ENCODE measurements around the gene APP.
A peak's percentile ranks its signal among the peaks of the same experiment; 100 is the strongest.

Gene APP

DNA sequence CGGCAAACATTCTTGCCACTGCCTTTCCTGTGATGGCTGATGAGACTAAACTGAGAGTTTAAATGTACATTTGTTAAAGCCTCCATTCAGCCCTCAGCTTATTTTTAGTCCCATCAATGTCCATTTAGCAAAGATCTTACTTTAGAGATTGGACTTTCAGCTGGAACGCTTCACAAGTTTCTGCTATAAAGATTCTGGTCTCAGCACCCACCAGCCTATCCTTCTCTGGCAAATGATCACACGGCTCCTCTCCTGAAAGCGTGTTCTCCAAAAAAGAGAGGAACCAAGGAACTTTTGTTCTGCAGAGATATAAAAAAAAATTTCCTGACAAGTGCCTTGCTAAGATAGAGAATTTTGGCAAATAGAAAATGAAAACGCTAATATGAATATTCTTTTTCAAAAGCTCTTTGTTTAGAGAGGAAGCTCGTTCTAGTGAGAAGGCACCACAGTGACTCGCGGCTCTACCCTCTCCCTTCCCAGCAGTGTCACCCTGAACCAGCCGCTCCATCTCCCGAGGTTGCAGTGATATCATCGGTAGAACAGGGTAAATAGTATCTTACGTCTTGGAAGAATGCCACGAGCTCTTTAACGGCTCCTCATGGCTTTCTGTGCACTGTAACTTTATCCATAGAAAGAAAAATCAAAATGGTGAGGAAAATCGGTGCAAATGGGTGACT lies 200.2 kb downstream of the APP start:
- no peak for DNase-seq (ENCODE audit: low read depth)

DNA sequence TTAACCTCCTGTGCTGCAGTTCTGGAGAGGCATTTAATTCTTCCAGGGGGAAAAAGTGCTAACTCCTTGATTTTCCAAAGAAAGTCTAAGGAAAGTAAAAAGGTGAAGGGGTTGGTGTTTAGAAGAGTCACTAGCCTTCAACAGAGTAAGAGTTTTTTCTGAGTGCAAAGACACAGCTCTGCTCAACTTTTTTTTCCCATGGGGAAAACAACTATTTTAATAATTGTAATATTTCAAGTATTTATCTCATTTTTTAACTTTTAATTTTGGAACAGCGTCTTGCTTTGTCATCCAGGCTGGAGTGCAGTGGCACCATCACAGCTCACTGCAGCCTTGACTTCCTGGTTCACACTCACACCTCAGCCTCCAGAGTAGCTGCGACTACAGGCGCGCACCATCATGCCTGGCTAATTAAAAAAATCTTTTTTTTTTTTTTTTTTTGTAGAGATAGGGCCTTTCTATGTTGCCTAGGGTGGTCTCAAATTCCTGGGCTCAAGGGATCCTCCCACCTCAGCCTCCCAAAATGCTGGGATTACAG lies 202.6 kb downstream of the APP start:
- DNase-seq (ENCODE audit: low read depth) = no peak

- no peak for DNase-seq (ENCODE audit: low read depth)
Observed at GRCh38 chr21:25967181-25967900, 203.2 kb downstream of the APP start.

DNA sequence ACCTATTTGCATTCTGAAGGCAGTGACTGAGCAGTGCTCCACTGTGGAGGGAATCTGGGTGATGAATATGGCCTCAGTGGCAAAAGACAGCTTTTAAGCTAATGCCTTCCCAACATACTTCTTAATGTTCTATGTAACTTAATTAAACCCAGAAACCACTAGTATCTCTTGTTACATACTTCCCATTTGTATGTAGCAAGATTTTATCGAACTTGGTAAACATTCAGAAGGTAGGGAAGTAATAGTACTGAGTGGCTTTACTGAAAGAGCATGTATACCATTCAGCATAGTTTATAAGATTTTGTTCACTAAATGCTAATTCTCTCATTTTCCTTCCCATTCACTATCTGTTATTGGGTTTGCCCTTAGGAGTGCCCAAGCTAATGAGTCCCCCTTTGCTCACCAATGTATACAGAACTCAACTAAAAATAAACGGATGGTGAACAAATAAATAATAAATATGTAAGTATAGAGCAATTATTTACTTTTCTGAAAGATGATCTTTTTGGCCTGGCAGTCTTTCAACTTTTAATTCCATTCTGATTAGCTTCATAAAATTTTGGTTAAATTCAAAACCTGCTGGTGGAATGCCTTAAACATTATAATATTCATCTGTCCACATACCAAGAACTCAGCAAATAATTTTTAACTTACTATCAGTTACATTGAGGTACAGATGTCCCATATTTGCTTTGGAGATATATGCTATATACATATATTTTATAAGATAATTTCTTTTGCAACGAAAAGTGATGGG lies 204.4 kb downstream of the APP start:
- no peak for DNase-seq (ENCODE audit: low read depth)

GRCh38 chr21:25964926-25965325 lies 205.6 kb downstream of the APP start:
- no peak for DNase-seq (ENCODE audit: low read depth)

- DNase-seq (ENCODE audit: low read depth) = no peak
Observed at GRCh38 chr21:25964015-25964414, 206.6 kb downstream of the APP start.

DNA sequence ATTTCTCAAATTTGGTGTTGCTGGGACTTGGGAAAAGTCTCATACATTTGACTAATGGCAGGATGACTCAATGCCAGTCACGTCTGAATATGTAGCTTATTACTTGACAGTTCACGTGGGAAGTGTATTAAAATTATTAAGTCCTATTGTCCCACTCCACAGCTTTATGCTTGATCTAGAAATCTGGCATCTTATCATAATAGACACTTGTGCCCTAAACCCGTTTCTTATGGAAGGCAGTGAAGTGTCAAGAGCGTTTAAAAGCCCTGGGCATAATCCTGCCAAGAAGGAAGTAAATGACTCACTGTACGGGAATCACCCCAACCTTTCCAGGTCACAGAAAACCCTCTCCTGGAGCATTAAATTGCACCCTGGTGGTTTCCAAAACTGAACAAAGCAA lies 207.4 kb downstream of the APP start:
- no peak for DNase-seq (ENCODE audit: low read depth)

GRCh38 chr21:25961042-25961441 lies 209.5 kb downstream of the APP start:
- no peak for DNase-seq (ENCODE audit: low read depth)

DNA sequence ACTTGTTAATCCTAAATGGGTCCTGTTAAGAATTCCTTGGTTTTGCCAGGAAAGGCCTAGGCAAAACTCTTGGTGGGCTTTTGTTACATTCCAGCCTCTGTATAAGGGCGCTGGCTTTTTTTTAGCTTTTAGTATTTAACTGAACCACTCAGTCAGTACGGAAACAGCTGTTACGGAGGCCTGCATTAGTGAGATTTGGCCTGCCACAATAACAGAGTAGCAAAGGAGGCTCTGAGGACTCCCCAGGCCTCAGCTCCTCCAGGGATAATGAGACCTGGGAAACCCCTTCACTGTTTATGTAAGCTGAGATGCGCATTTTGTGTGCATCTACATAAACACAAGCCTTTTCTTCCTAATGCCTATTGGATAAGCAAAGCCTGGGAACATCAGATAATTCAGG lies 210.2 kb downstream of the APP start:
- no peak for DNase-seq (ENCODE audit: low read depth)

DNA sequence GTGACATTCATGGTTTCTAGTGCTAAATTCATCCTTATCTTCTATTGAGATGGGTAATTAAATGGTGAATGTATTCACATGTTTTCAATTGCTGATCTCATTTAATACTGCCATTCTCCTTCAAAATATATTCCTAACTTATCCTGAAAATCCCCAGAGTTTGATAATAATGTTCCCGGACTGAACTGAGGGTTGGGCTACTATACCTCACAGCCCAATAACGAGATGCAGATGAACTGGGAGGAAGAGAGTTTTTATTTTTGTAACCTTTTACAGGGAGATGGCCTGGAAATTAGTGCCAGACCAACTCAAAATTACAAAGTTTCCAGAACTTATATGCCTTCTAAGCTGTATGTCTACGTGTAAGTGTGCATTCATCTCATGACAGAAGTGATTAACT lies 210.8 kb downstream of the APP start:
- DNase-seq (ENCODE audit: low read depth) = no peak

DNA sequence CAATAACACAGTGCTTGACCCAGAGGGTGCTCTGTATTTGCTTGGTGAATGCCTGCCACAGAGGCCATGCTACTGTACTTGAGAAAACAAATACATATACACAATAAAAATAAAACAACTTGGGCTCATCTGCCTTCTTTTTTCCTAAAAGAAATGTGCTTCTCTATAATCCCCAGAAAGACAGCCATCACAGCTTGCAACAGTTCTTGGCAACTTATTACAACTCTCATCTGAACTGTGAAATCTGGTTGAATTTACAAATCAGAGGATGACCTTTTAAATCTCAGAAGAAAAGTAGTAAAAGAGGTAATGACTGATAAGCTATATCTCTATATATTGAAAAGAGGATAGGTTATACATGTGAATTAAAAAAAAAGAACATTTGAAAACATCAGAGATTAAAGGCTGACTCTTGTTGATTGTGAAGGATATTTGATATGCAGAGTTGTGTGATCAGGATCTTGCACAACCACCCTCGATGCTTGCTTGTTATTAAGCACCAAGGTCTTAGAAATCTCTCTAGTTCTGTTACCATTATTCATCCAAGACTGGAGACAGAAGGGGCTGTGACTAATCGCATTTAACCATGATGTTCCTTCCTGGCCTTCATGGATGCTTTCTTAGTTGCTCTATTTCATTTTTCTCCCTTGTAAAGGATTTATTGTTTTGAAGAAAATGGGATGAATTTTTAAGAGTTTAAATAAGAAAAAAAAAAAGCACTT lies 213.4 kb downstream of the APP start:
- peak; percentile 40 for DNase-seq (ENCODE audit: low read depth)

DNA sequence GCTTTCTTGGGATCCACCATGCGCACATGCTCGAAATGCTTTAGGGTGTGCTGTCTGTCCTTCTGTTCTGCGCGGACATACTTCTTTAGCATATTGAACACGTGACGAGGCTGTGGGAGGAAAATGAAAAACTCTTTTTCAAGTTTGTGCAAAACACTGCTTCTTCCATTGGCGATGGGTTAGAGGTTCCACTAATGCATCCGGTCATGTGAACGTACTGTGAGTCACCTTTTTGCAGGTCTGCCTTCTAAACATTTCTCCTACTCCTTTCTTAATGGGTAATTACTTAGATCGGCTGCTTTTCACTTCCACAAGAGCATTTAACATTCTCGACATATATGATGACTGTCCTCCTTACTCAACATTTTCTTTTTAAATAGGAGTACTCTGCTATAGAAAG lies 214.9 kb downstream of the APP start:
- DNase-seq (ENCODE audit: low read depth) = no peak

- DNase-seq (ENCODE audit: low read depth) = no peak
Observed at GRCh38 chr21:25953659-25954058, 216.9 kb downstream of the APP start.

- DNase-seq (ENCODE audit: low read depth) = no peak
Observed at GRCh38 chr21:25953196-25953595, 217.4 kb downstream of the APP start.

DNA sequence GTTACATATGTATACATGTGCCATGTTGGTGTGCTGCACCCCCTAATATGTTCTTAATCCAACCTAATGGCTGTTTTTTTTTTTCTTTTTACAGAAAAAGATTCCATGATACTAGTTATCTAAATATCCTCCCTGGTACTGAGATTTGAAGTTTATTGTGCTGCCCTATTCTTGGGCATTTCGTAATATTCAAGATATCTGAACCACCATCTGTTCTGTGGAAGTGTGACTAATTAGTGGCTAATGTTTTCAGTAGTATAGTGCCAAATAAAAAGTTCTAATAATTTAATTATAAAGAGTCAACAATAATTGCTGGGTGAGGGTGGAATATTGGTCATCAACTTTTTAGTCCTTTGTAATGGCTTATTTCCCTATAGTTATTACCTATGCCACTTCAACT lies 218.3 kb downstream of the APP start:
- no peak for DNase-seq (ENCODE audit: low read depth)

- no peak for DNase-seq (ENCODE audit: low read depth)
Observed at GRCh38 chr21:25949701-25950100, 220.9 kb downstream of the APP start.

- peak; percentile 33 for DNase-seq (ENCODE audit: low read depth)
Observed at GRCh38 chr21:25944672-25945213, 225.8 kb downstream of the APP start.

- no peak for DNase-seq (ENCODE audit: low read depth)
Observed at GRCh38 chr21:25944082-25944481, 226.5 kb downstream of the APP start.

GRCh38 chr21:25942135-25942534 lies 228.4 kb downstream of the APP start:
- no peak for DNase-seq (ENCODE audit: low read depth)

DNA sequence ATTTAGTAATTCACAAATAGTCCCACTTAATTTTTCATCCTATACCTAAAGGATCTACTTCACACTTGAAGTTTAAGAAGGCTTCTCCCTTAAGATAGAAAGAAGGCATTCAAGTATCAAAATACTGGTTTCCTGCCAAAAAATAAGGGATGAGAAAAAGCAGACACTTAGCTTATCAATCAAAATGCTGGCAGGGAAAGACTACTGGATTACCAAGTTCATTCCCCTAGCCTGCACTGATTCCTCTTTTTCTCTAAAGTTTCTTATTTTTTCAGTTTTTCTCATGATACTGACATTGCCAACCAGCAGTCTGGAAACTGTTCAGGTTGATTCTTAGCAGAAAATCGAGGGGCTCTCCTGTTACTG lies 231.2 kb downstream of the APP start:
- DNase-seq (ENCODE audit: low read depth) = no peak

DNA sequence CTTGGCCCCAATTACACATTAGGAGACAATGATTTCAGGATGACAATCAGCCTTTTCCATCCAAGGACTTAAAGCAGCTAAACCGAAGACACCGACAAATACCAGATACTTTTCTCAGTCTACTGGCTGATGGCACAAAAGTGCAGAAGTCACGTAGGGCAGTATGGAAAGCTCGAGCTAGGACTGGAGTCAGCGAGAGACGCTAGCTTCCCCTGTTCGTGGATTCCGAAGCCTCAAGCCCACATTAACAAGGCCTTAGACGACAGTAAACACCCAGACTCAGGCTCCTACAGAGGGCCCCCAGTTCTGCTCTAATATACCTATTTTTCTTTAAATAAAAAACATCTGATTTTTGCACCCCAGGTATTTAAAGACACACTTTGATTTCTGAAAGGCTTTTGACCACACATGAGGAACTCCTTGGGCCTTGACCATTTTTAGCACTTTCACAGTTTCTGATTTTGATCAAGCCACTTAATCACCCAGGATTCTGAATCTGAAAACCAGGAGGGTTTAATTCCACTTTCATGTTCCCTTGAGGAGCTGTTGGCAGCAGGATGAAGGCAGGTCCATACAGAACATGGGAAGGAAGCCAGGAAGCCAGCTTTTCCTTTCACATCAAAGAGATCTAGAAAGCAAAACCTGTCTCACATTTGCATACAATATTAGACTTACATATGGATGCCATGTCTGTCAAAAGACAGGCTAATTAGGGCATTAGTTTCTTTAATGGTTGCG lies 231.7 kb downstream of the APP start:
- DNase-seq (ENCODE audit: low read depth) = no peak
